ENCODE data around the gene PYROXD2. TPM values are rescaled to one million over a fixed set of nuclear protein-coding genes. Genes with fewer than 3 reads are reported as not detected.

PYROXD2 gene
- total RNA-seq, 1 donor from 2014 or later = 13.0 TPM

DNA sequence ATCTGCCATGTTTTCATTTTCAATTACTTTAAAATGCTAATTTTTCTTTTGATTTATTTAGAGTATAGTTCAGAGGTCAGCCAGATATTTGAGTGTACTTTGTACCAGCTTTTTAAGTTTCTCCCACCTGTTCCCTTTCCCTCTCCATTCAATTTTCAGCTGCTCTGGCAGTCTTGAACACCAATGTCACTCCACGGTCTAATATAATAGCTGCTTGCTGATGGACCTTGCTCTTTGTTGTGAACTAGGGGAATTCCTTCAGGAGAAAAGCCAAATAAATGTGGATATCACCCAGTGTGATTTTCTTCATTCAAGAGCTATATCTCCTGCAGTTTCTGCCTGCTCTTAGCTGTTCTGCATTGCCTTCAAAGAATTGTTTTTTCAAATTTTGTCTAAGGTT, 35.6 kb upstream of the PYROXD2 start:
- Histone ChIP-seq H3K27ac (no peak overlapping the region), H3K4me3 (no peak overlapping the region), H3K27me3 (peaks cover 5% of the 10 kb centered on the region), H3K4me1 (no peaks in the 10 kb centered on the region), H3K36me3 (no peaks in the 10 kb centered on the region), H3K9me3 (no peaks in the 10 kb centered on the region)
- ATAC-seq = no peak
- DNase-seq = no peak
- intact Hi-C loops (cut with DNase I) = no loop called here
- TF ChIP-seq, protein P1, sequence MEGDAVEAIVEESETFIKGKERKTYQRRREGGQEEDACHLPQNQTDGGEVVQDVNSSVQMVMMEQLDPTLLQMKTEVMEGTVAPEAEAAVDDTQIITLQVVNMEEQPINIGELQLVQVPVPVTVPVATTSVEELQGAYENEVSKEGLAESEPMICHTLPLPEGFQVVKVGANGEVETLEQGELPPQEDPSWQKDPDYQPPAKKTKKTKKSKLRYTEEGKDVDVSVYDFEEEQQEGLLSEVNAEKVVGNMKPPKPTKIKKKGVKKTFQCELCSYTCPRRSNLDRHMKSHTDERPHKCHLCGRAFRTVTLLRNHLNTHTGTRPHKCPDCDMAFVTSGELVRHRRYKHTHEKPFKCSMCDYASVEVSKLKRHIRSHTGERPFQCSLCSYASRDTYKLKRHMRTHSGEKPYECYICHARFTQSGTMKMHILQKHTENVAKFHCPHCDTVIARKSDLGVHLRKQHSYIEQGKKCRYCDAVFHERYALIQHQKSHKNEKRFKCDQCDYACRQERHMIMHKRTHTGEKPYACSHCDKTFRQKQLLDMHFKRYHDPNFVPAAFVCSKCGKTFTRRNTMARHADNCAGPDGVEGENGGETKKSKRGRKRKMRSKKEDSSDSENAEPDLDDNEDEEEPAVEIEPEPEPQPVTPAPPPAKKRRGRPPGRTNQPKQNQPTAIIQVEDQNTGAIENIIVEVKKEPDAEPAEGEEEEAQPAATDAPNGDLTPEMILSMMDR (IDR thresholded peaks at IDR 0.05) = no peak

DNA sequence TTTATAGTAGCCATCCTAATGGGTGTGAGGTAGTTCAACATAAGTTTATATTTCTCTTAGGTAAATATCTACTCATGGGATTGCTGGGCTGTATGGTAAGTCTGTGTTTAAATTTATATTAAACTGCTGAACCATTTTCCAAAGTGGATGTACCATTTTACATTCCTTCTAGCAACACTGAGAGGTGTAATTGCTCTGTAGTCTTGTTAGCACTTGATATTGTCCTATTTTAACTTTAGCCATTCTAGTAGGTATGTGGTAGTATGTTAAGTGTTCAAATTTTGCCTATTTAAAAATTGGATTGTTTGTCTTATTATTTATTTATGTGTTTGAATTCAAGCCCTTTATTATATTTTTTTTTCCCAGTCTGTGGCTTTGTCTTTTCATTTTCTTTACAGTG, 34.3 kb upstream of the PYROXD2 start:
- peaks cover 6% of the 10 kb centered on the region for H3K36me3 ChIP-seq
- H3K27me3 ChIP-seq = peaks cover 5% of the 10 kb centered on the region
- no peaks in the 10 kb centered on the region for H3K9me3 ChIP-seq
- intact Hi-C loops (cut with DNase I) = no loop called here
- no peak overlapping the region for H3K27ac ChIP-seq
- DNase-seq (no peak), ATAC-seq (no peak)
- H3K4me1 ChIP-seq = no peaks in the 10 kb centered on the region
- no peak overlapping the region for H3K4me3 ChIP-seq
- TF ChIP-seq, protein P1 (IDR thresholded peaks at IDR 0.05) = no peak

DNA sequence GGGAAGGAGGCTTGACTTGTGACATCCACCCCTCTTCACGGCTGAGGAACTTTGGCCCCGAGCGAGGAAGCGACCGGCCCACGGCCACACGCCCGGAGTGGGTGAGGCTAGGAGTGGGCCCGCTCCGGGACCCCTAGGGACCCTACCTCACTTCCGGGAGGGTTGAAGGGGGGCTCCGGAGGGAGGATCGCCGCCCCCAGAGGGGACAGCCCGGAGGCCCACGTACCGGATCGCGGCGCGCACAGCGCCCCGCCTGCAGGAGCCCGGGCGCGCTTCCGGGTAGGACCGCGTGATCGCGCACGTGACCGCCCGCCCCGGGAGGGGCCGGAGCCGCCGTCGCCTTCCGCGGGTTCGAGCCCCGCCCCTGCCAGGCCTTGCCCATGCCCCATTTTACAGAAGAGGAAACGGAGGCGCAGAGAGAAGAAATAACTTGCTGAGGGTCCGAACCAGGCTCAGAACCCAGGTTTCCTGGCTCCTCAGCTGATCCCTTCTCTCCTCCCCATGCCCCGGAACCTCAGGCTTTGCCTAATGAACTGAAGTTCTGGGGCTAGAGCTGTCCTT, 31.8 kb upstream of the PYROXD2 start, which contains the start of gene HPS1:
Gene HPS1, minus strand, starts transcription at position 275 of the 561 bp plus-strand sequence. CDS start 3,695 bp downstream, outside the sequence.
- intact Hi-C loops (cut with DNase I) = no loop called here

DNA sequence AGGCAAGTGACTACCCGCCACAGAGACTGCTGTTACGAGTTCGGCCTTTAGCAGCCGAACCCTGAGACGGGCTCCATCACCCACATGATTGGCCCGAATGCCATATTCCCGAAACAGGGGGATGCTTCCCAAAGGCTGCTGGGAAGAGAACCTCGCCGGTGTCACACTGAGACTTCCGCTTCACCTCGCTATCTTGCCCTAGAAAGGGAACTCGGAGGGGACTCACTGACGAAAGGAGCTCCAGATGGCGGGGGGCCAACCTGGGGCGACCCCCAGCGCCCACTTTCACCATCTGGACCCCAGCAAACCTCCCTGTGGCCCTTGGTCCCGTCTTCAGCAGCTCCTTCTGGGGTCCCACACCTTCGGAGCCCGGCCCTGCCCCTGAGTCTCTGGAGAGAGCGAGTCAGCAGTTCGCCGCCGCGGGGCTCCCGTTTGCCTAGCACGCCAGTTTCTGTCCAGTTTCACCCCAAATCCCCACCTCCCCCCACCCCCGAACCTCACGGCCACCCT, 31.2 kb upstream of the PYROXD2 start:
- intact Hi-C loops (cut with DNase I) = no loop called here
- Histone ChIP-seq H3K36me3 (peaks cover 31% of the 10 kb centered on the region), H3K4me3 (peak overlapping the region; percentile 91), H3K9me3 (no peaks in the 10 kb centered on the region), H3K27me3 (no peaks in the 10 kb centered on the region), H3K27ac (peak overlapping the region; percentile 91), H3K4me1 (no peaks in the 10 kb centered on the region)
- TF ChIP-seq, protein P1 (IDR thresholded peaks at IDR 0.05) = no peak
- DNase-seq (peak; percentile 82), ATAC-seq (peak; percentile 64)

More for the DNA sequence above, 31.8 kb upstream of the PYROXD2 start, which contains the start of gene HPS1:
- H3K27me3 ChIP-seq = no peaks in the 10 kb centered on the region
- DNase-seq = peak; percentile 94
- no peaks in the 10 kb centered on the region for H3K4me1 ChIP-seq
- H3K4me3 ChIP-seq = peak within 1 kb of the TSS; percentile 91
- TF ChIP-seq, protein P1 (IDR thresholded peaks at IDR 0.05) = no peak
- peaks cover 27% of the 10 kb centered on the region for H3K36me3 ChIP-seq
- no peaks in the 10 kb centered on the region for H3K9me3 ChIP-seq
- peak within 1 kb of the TSS; percentile 91 for H3K27ac ChIP-seq
- ATAC-seq = peak; percentile 95

DNA sequence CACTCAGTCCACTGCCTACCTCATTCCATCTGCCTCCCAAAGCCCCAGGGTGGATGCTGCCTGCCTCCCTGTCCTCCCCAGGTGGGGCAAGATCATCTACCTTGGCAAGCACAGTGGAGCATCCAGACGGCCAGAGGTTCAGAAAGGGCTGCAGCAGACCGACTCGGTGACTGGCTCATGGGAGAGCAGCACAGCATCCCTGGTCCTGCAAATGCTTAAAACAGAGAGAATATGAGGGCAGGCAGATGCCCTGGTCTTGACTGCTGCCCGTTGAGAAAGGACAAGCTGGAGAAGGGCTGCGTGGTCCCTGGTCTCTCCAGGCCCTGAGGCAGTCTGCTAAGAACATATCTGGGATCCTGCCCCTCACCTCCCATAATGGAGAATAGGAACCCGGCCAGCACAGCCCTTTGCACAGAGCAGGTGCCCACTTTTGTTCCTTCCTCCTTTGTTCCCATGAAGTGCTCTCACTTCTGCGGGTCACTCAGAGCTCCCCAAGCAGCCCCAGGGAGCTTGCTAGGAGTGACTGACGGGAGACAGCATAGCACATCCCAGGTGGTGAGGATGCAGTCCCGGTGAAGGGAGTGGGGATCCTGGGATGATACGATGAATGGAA, 30.3 kb upstream of the PYROXD2 start:
- intact Hi-C loops (cut with DNase I) = no loop called here

More for the DNA sequence above, 30.3 kb upstream of the PYROXD2 start:
- Histone ChIP-seq H3K4me3 (peak overlapping the region; percentile 91), H3K36me3 (peaks cover 38% of the 10 kb centered on the region), H3K4me1 (no peaks in the 10 kb centered on the region), H3K27ac (no peak overlapping the region), H3K27me3 (no peaks in the 10 kb centered on the region), H3K9me3 (no peaks in the 10 kb centered on the region)
- DNase-seq (no peak), ATAC-seq (no peak)
- TF ChIP-seq, protein P1 (IDR thresholded peaks at IDR 0.05) = no peak
